K562 (cell line): Measurements from ENCODE around the gene EPHX1. TPM values are rescaled to one million over a fixed set of nuclear protein-coding genes. Genes with fewer than 3 reads are reported as not detected.

Source experiments
- CBFA2T2 ChIP-seq: fragments of 450-650 bp; conservative IDR thresholded peaks from 2 replicates; pipeline ENCODE4 v1.6.1; 2017; ENCODE audit warnings: mild to moderate bottlenecking
- CBX2 ChIP-seq: fragments of 200-600 bp; sonication (generic); IDR thresholded peaks from one replicate; pipeline ENCODE4 v1.6.1; 2012; ENCODE audit warnings: mild to moderate bottlenecking, low read length, inconsistent platforms; ENCODE audit not compliant: insufficient read depth, poor library complexity, severe bottlenecking
- DEAF1 ChIP-seq: fragments of 450-650 bp; formaldehyde crosslinking; IDR thresholded peaks from 2 replicates; pipeline ENCODE4 v1.4.0; 2020; ENCODE audit warnings: mild to moderate bottlenecking, moderate library complexity
- HDAC8 ChIP-seq: fragments of 450-650 bp; IDR thresholded peaks from 2 replicates; pipeline ENCODE4 v1.6.1; 2016; ENCODE audit warnings: mild to moderate bottlenecking, missing genetic modification characterization, moderate library complexity, missing compliant biosample characterization
- PYGO2 ChIP-seq: fragments of 450-650 bp; IDR thresholded peaks from 2 replicates; pipeline ENCODE4 v1.6.1; 2016; ENCODE audit warnings: mild to moderate bottlenecking, missing genetic modification characterization, moderate library complexity, missing compliant biosample characterization
- SMARCB1 ChIP-seq: IDR thresholded peaks from 2 replicates; pipeline ENCODE4 v1.6.1; 2011; ENCODE audit warnings: improper control_type of control experiment, low read depth; ENCODE audit not compliant: insufficient read length
- TSC22D4 ChIP-seq: fragments of 450-650 bp; IDR thresholded peaks from 2 replicates; pipeline ENCODE4 v1.6.1; 2016; ENCODE audit warnings: missing genetic modification characterization, missing biosample characterization, control low read depth
- ZNF134 ChIP-seq: fragments of 250-450 bp; sonication (Bioruptor Pico); conservative IDR thresholded peaks from 2 replicates; pipeline ENCODE4 v1.4.0; 2020
- ZNF395 ChIP-seq: fragments of 200-800 bp; sonication (Bioruptor generic); IDR thresholded peaks from 2 replicates; pipeline ENCODE4 v1.6.1; 2017; ENCODE audit warnings: missing genetic modification characterization, missing compliant biosample characterization
- ZNF592 ChIP-seq: fragments of 450-650 bp; IDR thresholded peaks from 2 replicates; pipeline ENCODE4 v1.6.1; 2017; ENCODE audit warnings: antibody characterized with exemption, mild to moderate bottlenecking
- polyA plus RNA-seq, 8 experiments: library from polyadenylated mRNA; depleted of rRNA in 4 of 8; stranded (reverse) in 5 of 8; unstranded in 3 of 8; fragments of >200 nt; fragmentation: Nextera tagmentation in 2 of 8; fragmentation: Illumina TruSeq in 1 of 8; extraction: Ambion mirVana in 2 of 8; extraction: Trizol in 1 of 8; gene quantifications; 2 replicates each; pipeline versions ENCODE4 v1.2.1 to v1.2.3, GENCODE V29; 2011 to 2014; ENCODE audit warnings: inconsistent platforms in 1 of 8, missing spikeins in 1 of 8
- total RNA-seq, 7 experiments: library from RNA; depleted of rRNA in 6 of 7; stranded (reverse); fragments of >200 nt in 6 of 7; fragmentation: Illumina TruSeq in 2 of 7; extraction: Trizol in 2 of 7; gene quantifications; 2 replicates each; pipeline versions ENCODE4 v1.2.1 to v1.2.3, GENCODE V29; 2011 to 2021; ENCODE audit warnings: low replicate concordance in 1 of 7
- TF ChIP-seq, protein P1 (sequence below): sonication (generic); formaldehyde crosslinking; IDR thresholded peaks from 2 replicates; pipeline ENCODE4 v1.8.1; 2023; ENCODE audit warnings: mild to moderate bottlenecking, missing genetic modification reagents
- TF ChIP-seq, protein P2 (sequence below): IDR thresholded peaks from 2 replicates; pipeline ENCODE4 v1.6.1; 2014; ENCODE audit warnings: antibody characterized with exemption
- TF ChIP-seq, protein P3 (sequence below): fragments of 450-650 bp; IDR thresholded peaks from 2 replicates; pipeline ENCODE4 v1.6.1; 2018; ENCODE audit warnings: mild to moderate bottlenecking, low read depth; ENCODE audit not compliant: partially characterized antibody

The EPHX1 gene
- total and polyA plus RNA-seq, 9 of the 15 experiments (the other 6 are each of a cell fraction or from before 2014, with no cell fraction given): 0.21 to 27.0 (median 6.7) TPM

- no peak for TF ChIP-seq ZNF592
- TF ChIP-seq, protein P1, sequence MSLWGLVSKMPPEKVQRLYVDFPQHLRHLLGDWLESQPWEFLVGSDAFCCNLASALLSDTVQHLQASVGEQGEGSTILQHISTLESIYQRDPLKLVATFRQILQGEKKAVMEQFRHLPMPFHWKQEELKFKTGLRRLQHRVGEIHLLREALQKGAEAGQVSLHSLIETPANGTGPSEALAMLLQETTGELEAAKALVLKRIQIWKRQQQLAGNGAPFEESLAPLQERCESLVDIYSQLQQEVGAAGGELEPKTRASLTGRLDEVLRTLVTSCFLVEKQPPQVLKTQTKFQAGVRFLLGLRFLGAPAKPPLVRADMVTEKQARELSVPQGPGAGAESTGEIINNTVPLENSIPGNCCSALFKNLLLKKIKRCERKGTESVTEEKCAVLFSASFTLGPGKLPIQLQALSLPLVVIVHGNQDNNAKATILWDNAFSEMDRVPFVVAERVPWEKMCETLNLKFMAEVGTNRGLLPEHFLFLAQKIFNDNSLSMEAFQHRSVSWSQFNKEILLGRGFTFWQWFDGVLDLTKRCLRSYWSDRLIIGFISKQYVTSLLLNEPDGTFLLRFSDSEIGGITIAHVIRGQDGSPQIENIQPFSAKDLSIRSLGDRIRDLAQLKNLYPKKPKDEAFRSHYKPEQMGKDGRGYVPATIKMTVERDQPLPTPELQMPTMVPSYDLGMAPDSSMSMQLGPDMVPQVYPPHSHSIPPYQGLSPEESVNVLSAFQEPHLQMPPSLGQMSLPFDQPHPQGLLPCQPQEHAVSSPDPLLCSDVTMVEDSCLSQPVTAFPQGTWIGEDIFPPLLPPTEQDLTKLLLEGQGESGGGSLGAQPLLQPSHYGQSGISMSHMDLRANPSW (CRISPR knock-in tag): no peak
- peak; percentile 75; the same call in 1 of the 2 replicates for TF ChIP-seq ZNF395 (CRISPR knock-in tag)
- no peak for TF ChIP-seq DEAF1
- TF ChIP-seq, protein P2, sequence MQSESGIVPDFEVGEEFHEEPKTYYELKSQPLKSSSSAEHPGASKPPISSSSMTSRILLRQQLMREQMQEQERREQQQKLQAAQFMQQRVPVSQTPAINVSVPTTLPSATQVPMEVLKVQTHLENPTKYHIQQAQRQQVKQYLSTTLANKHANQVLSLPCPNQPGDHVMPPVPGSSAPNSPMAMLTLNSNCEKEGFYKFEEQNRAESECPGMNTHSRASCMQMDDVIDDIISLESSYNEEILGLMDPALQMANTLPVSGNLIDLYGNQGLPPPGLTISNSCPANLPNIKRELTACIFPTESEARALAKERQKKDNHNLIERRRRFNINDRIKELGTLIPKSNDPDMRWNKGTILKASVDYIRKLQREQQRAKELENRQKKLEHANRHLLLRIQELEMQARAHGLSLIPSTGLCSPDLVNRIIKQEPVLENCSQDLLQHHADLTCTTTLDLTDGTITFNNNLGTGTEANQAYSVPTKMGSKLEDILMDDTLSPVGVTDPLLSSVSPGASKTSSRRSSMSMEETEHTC: peak; percentile 84
- TF ChIP-seq CBX2: no peak
- TF ChIP-seq PYGO2: no peak
- no peak for TF ChIP-seq HDAC8 (tag)
- no peak for TF ChIP-seq TSC22D4
- no peak for TF ChIP-seq SMARCB1
- no peak for TF ChIP-seq ZNF134 (CRISPR knock-in tag)
- TF ChIP-seq CBFA2T2: no peak
- TF ChIP-seq, protein P3, sequence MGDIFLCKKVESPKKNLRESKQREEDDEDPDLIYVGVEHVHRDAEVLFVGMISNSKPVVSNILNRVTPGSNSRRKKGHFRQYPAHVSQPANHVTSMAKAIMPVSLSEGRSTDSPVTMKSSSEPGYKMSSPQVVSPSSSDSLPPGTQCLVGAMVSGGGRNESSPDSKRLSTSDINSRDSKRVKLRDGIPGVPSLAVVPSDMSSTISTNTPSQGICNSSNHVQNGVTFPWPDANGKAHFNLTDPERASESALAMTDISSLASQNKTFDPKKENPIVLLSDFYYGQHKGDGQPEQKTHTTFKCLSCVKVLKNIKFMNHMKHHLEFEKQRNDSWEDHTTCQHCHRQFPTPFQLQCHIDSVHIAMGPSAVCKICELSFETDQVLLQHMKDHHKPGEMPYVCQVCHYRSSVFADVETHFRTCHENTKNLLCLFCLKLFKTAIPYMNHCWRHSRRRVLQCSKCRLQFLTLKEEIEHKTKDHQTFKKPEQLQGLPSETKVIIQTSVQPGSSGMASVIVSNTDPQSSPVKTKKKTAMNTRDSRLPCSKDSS: no peak
Measured at GRCh38 chr1:225777583-225778336, 32.2 kb upstream of the EPHX1 start, which contains the start of gene SRP9 (continued).
